Endothelial cell of umbilical vein (primary cell): ENCODE data around the gene SMNDC1.

Experiments
- CTCF ChIP-seq, 2 donors: IDR thresholded peaks; 1 replicate in 1 of 2; 2 replicates in 1 of 2; pipeline ENCODE4 v1.5.1; 2011; ENCODE audit warnings: low read length in 2 of 2, mild to moderate bottlenecking in 2 of 2, moderate library complexity in 2 of 2, control low read depth in 1 of 2, inconsistent platforms in 1 of 2, low read depth in 1 of 2; ENCODE audit not compliant: insufficient read depth in 1 of 2; ENCODE audit errors: extremely low read depth in 1 of 2
- EZH2 ChIP-seq: IDR thresholded peaks from 2 replicates; pipeline ENCODE4 v1.6.1; 2012; ENCODE audit warnings: borderline replicate concordance, low read depth, mild to moderate bottlenecking, moderate library complexity, low read length, inconsistent platforms; ENCODE audit not compliant: severe bottlenecking
- FOS ChIP-seq: IDR thresholded peaks from 2 replicates; pipeline ENCODE4 v1.6.1; 2011; ENCODE audit warnings: mild to moderate bottlenecking, low read length, moderate library complexity, borderline replicate concordance; ENCODE audit not compliant: insufficient read depth
- POLR2A ChIP-seq: IDR thresholded peaks from 2 replicates; pipeline ENCODE4 v1.6.1; 2012; ENCODE audit warnings: low read depth, mild to moderate bottlenecking, control low read depth, low read length
- POLR2AphosphoS5 ChIP-seq: IDR thresholded peaks from 2 replicates; pipeline ENCODE4 v1.6.1; 2012; ENCODE audit warnings: low read depth, mild to moderate bottlenecking, control low read depth, low read length, moderate library complexity; ENCODE audit not compliant: insufficient read depth
- TF ChIP-seq, protein P1 (sequence below): IDR thresholded peaks from 2 replicates; pipeline ENCODE4 v1.6.1; 2011; ENCODE audit not compliant: insufficient read depth, insufficient read length

DNA sequence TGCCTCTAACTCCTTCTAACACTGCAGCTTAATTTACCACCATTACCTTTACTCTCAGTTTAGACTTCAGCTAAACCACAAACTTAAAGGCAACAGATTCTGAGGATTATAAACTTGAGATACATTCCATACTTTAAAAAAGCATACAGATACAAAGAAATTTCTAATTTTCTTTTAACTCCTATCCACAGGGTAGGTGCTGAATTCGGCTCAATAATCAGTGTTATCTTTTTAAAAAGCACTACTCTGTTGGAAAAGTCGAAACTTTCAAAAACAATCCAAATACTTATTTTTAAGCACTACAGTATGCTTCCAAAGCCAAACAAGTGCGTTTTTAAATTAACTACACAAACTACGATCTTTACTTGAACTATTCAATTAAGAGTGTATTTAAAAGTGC is 1.0 kb downstream of the SMNDC1 start:
- TF ChIP-seq, protein P1, sequence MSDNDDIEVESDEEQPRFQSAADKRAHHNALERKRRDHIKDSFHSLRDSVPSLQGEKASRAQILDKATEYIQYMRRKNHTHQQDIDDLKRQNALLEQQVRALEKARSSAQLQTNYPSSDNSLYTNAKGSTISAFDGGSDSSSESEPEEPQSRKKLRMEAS, result no peak
- TF ChIP-seq CTCF (IDR thresholded peaks at IDR 0.05; ENCODE audit: extremely low read depth in 1 of 2, insufficient read depth in 1 of 2, low read depth in 1 of 2, low read length in 2 of 2) (no peak), FOS (no peak), POLR2AphosphoS5 (no peak), EZH2 (no peak), POLR2A (no peak)
